GM12873 (cell line): Measurements from ENCODE around the gene BIN2.

Experiments
- TF ChIP-seq, protein P1 (sequence below): IDR thresholded peaks from 2 replicates; pipeline ENCODE4 v1.5.1; 2012; ENCODE audit warnings: low read depth, mild to moderate bottlenecking, moderate library complexity, low read length, control low read depth; ENCODE audit not compliant: insufficient read depth; ENCODE audit errors: missing control alignments

Gene BIN2

DNA sequence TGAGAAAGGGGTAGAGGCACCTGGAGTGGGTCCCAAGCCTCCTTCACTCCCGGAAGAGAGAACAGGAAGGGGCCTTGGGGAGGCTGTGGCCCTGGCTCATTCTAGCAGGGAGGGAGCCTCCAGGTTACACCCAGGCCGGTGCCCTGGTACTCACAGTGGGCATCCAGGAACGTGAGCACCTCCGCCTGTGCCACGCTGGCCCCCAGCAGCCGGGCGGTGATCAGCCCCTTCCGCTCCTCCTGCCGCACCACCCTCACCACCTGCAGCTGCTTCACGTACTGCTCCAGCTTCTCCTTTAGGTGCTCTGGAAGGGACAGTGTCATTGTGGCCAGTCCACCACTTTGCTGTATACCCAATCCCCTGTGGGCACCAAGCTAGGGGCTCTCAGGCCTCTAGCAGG lies 41.3 kb upstream of the BIN2 start:
- TF ChIP-seq, protein P1, sequence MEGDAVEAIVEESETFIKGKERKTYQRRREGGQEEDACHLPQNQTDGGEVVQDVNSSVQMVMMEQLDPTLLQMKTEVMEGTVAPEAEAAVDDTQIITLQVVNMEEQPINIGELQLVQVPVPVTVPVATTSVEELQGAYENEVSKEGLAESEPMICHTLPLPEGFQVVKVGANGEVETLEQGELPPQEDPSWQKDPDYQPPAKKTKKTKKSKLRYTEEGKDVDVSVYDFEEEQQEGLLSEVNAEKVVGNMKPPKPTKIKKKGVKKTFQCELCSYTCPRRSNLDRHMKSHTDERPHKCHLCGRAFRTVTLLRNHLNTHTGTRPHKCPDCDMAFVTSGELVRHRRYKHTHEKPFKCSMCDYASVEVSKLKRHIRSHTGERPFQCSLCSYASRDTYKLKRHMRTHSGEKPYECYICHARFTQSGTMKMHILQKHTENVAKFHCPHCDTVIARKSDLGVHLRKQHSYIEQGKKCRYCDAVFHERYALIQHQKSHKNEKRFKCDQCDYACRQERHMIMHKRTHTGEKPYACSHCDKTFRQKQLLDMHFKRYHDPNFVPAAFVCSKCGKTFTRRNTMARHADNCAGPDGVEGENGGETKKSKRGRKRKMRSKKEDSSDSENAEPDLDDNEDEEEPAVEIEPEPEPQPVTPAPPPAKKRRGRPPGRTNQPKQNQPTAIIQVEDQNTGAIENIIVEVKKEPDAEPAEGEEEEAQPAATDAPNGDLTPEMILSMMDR: no peak

DNA sequence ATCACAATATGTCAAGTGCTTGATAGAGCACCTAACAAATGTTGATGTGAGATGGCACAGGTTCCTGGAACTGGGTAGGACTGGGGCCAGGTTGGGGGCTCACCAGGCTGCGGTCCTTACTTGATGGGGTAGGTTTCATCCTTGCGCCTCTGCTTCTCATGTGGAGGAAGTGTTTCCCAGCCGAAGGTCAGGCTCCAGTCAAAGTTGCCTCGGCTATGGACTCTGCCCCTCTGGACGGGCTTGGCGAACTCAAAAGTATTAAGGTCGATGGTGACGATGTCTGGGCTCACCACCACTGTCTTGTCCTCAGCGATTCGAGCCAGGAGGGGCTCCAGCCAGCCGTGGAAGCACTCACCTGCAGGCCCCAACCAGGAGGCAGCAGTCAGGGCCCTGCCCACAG lies 40.0 kb upstream of the BIN2 start:
- TF ChIP-seq, protein P1: no peak

DNA sequence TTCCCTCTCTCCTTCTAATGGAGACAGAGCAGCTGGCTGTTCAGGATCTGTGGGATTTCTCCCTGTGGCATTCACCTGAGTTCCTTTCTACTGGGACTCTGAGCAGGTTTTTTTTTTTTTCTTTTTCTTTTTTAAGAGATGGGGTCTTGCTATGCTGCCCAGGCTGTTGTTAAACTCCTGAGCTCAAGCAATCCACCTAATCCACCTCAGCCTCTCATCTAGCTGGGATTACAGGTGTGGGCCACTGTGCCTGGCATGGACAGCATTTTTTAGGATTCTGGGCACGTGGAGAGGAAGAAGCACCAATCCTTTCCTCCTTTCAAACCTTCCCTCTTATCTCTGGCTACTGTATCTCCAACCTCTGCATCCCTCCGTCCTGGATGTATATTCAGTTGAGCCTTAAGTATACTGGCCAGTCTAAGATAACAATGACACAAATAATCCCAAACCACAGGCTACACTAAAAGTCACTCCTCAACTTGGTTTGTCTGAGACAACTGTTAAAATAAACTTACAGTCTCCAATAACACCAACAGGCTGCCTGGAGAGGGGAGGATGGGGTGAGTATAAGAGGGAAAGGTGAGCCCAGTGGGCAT lies 38.9 kb upstream of the BIN2 start:
- TF ChIP-seq, protein P1: no peak

DNA sequence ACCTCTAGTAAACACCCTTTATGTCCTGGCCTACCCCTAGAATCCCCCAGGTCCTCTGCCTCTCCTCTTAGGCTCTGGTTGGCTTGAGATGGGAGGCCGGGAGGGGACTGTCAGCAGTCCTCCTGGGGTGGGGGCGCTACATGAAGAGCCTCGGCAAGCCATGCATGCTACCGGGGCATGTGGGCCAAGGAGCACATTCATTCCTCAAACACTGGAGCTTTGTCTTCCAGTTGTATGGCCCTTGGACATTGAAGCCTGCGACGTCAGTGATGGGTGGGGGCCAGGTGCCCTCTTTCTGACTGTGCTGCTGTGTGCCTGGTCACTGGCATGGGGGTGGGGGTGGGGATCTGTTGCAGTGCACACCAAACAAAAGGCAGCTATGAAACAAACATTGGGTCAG lies 38.3 kb upstream of the BIN2 start:
- TF ChIP-seq, protein P1: no peak

DNA sequence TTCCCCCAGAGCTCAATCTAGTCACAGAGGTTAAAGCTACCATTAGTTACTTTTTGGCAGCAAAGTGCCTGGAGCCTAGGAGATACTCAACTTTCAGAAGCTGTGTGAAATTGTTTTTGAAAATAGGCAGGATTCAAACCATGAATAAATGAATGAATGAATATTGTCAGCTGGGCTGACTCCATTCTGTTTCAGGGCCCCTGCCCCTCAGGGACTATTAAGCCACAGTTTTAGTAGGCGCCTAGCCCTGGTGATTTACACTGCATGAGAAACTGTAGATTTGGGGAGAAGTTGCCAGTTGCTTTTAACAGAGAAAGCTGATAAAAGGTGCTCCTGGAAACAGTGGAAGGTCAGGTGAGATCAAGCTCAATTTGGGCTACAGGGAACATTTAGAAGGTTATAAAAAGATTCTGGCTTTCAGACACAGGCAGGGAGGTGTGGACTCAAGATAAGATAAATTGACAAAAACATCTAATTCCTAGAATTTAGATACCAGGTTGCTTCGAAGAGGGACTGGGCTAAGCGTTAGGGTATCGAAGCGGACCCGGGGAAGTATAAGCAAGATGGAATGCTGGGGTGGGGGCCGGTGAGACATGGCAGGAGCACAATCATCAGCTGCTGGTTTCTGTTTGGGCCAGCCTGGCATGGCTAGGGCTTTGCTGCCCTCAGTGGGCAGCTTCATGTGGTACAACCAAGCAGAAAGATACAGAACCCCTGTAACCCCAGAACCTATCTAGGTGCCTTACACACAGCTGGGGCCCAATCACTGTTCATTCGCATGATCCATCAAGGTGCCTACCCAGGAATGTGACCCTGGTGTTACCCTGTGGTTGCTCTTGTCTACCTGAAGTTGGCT lies 37.4 kb upstream of the BIN2 start:
- TF ChIP-seq, protein P1: no peak

DNA sequence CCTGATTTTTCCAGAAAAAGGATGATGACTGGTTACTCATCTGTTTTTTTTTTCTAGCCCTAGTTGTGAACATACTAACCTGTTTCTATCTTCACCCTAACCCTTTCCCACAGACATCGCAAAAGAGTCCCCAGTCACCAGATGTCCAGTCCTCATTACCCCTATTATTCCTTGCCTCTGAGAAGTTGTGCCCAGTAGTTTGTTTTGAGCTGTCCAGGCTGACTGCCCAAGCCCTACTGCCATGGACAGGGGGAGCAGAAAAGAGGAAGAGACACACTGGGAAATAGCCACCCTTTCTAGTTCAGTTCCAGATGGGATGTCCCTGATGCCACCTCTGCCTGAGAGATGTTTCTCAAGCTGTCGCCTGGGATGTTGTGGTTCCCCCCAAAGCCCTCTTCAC lies 36.3 kb upstream of the BIN2 start:
- TF ChIP-seq, protein P1: no peak

DNA sequence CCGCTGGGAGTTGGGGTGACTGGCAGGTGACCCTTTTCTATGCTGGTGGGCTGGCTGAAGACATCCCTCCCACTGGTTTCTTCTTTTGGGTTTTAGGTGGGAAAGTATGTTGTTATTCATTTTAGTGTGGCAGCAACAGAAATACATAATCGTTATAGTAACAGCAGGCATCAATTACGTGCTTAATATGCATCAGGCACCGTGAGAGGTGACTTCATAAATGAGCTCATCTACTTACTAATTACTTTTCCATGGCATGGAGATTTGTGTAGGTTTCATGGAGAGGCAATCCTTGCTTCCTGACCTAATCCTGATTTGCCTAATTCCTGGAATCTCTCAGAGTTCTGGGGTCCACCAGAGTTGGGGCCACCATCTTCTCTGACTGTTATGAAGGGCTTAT lies 35.9 kb upstream of the BIN2 start:
- TF ChIP-seq, protein P1: no peak
